ENCODE data around the gene LILRB1. TPM values are rescaled to one million over a fixed set of nuclear protein-coding genes. Genes with fewer than 3 reads are reported as not detected.

Gene LILRB1
- total and polyA plus RNA-seq, 2 experiments from 2014 or later = not detected

DNA sequence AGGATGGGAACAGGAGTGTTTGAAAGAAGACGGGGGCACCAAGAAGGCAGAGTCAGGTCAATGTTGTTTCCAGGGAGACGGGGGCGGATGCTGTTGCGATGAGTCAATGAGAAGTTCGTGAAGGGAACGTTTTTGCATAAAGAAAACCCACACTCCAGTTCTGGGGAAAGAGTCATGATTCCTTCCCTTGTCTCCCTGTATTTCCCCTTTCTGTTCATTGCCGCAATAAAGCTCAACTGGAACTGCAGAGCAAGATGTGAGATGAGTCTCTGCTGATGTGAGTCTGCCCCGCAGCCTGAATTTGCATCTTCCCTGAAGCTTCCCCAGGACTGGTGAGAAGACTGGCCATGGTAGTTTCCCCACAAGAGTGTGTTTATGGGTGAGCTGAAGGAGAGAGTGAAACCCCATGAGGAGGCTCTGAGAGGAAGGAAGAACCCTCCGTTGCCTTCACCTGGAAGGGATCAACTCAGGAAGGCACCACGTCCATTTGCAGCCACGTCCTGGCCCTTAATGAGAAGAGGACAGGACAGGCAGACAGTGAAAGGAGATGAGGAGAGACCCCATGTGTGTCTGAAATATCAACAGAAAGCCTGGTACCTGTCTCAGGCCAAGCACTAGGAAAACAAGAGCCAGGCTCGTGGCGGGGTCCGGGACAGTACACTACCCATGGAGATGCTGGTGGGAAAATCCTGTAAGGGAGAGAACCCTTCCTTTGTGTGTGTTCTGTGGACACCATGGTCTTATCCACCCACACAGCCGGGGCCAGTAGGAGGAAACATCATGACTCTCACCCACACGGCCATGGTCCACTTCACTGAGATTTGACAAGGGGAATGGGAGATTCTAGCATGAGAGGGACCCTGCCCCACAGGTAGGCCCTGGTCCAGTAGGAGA lies 23.1 kb upstream of the LILRB1 start:
- Histone ChIP-seq H3K4me2 (no peak overlapping the region), H2AFZ (no peak overlapping the region), H3K36me3 (replicated peaks; ENCODE audit: insufficient read depth, low read depth) (no peaks in the 10 kb centered on the region), H4K20me1 (ENCODE audit: insufficient read depth, poor library complexity, severe bottlenecking) (no peaks in the 10 kb centered on the region), H3K9me2 (replicated peaks; ENCODE audit: insufficient read depth) (no peaks in the 10 kb centered on the region), H3K79me2 (no peaks in the 10 kb centered on the region), H3K9me3 (ENCODE audit: low read depth) (no peaks in the 10 kb centered on the region), H3K27ac (no peak overlapping the region), H3K4me1 (ENCODE audit: insufficient read depth) (no peaks in the 10 kb centered on the region), H3K27me3 (no peaks in the 10 kb centered on the region), H3K4me3 (no peak overlapping the region)
- TF ChIP-seq EZH2phosphoT487 (IDR thresholded peaks at IDR 0.05; ENCODE audit: low read depth, severe bottlenecking, unreplicated experiment) = no peak
- no peak for TF ChIP-seq EZH2 (IDR thresholded peaks at IDR 0.05; ENCODE audit: borderline replicate concordance)
- no peak for TF ChIP-seq CTCF (IDR thresholded peaks at IDR 0.05; ENCODE audit: poor library complexity)
- no peak for DNase-seq (ENCODE audit: low spot score)
- WGBS (ENCODE audit: low lambda C conversion rate, missing lambda C conversion rate) = 74% methylated on average over 15 of the region's 16 CpGs

DNA sequence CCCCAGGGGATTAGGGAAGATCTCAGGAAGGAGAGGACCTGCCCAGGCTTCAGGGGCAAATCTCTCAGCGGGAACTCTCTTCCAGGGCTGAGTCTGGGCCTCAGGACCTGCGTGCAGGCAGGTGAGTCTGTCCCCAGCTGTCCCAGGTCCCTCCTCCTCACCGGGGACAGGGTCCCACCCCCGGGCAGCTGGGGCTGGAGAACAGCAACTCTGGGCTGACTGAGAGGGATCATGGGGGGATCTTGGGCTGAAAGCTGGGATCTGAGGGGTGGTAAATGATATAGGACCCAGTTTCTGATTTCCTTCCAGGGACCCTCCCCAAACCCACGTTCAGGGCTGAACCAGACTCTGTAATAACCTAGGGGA lies 22.5 kb upstream of the LILRB1 start:
- no peaks in the 10 kb centered on the region for H3K36me3 ChIP-seq (replicated peaks; ENCODE audit: insufficient read depth, low read depth)
- H3K79me2 ChIP-seq = no peaks in the 10 kb centered on the region
- no peaks in the 10 kb centered on the region for H3K9me3 ChIP-seq (ENCODE audit: low read depth)
- no peak overlapping the region for H3K4me3 ChIP-seq
- 62% methylated on average over 5 of the region's 5 CpGs for WGBS (ENCODE audit: low lambda C conversion rate, missing lambda C conversion rate)
- TF ChIP-seq EZH2 (IDR thresholded peaks at IDR 0.05; ENCODE audit: borderline replicate concordance) (no peak), EZH2phosphoT487 (IDR thresholded peaks at IDR 0.05; ENCODE audit: low read depth, severe bottlenecking, unreplicated experiment) (no peak), CTCF (IDR thresholded peaks at IDR 0.05; ENCODE audit: poor library complexity) (no peak)
- no peaks in the 10 kb centered on the region for H3K9me2 ChIP-seq (replicated peaks; ENCODE audit: insufficient read depth)
- H3K27ac ChIP-seq = no peak overlapping the region
- no peak overlapping the region for H2AFZ ChIP-seq
- no peak for DNase-seq (ENCODE audit: low spot score)
- no peaks in the 10 kb centered on the region for H3K27me3 ChIP-seq
- H3K4me1 ChIP-seq (ENCODE audit: insufficient read depth) = no peaks in the 10 kb centered on the region
- H3K4me2 ChIP-seq = no peak overlapping the region
- H4K20me1 ChIP-seq (ENCODE audit: insufficient read depth, poor library complexity, severe bottlenecking) = no peaks in the 10 kb centered on the region

GRCh38 chr19:54608205-54608604 lies 22.1 kb upstream of the LILRB1 start:
- Histone ChIP-seq H3K36me3 (replicated peaks; ENCODE audit: insufficient read depth, low read depth) (no peaks in the 10 kb centered on the region), H3K27ac (no peak overlapping the region), H3K79me2 (no peaks in the 10 kb centered on the region), H3K9me2 (replicated peaks; ENCODE audit: insufficient read depth) (no peaks in the 10 kb centered on the region), H4K20me1 (ENCODE audit: insufficient read depth, poor library complexity, severe bottlenecking) (no peaks in the 10 kb centered on the region), H3K4me2 (no peak overlapping the region), H3K4me1 (ENCODE audit: insufficient read depth) (no peaks in the 10 kb centered on the region), H3K27me3 (no peaks in the 10 kb centered on the region), H3K4me3 (no peak overlapping the region), H3K9me3 (ENCODE audit: low read depth) (no peaks in the 10 kb centered on the region), H2AFZ (no peak overlapping the region)
- 75% methylated on average over 7 of the region's 7 CpGs for WGBS (ENCODE audit: low lambda C conversion rate, missing lambda C conversion rate)
- DNase-seq (ENCODE audit: low spot score) = no peak
- TF ChIP-seq EZH2 (IDR thresholded peaks at IDR 0.05; ENCODE audit: borderline replicate concordance) = no peak
- no peak for TF ChIP-seq EZH2phosphoT487 (IDR thresholded peaks at IDR 0.05; ENCODE audit: low read depth, severe bottlenecking, unreplicated experiment)
- no peak for TF ChIP-seq CTCF (IDR thresholded peaks at IDR 0.05; ENCODE audit: poor library complexity)
